Measurements from ENCODE around the gene TMEM184A. TPM values are rescaled to one million over a fixed set of nuclear protein-coding genes. Genes with fewer than 3 reads are reported as not detected.

The TMEM184A gene
- polyA plus RNA-seq, 2 of the 4 experiments (the other 2 are of a cell fraction) = 14.3 to 18.4 TPM

DNA sequence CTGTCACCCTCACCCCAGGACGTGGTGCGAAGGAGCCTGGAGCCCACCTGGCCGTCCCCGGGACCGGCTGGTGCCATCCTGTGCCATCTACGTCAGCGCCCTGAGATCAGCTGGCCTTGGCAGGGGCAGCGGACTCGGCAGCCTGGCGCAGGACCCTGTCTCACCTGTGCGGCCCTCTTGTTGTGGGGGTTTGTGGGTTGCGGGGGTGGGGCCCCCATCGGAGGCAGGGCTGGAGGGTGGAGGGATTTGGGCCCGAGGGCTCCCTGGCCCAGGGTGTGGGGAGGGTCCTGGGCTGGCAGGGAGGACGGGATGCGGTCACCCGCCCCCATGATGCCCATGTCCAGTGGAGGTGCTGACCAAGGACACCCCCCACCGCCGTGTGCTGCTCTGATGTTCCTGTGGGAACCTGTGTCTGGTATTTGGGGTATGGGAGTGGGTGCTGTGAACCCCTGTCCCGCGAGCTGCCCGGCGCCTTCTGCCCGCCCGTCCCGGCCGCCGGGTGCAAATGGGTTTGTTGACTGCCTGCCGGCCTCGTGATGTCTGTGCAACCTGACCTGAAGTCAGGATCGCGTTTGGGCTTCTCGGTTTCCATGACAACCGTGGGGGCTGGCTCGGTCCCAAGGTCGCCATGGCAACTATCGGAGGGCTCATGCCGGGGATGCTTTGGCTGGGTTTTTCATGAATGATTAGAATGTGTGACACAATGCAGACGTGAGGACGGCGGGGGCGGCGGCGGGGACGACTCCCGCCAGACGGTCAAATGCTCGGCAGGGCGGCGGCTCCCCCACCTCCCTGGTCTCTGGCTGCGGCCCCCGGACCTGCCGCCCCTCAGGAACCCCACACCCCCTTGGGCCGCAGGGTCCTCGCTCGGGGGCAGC, 18.2 kb downstream of the TMEM184A start (continued):
- no peak for TF ChIP-seq ZSCAN20 (CRISPR knock-in tag; IDR thresholded peaks at IDR 0.05)
- 0 out of 2 replicates have a peak, but pooled peaks have one; percentile 0 for TF ChIP-seq MAZ (IDR thresholded peaks at IDR 0.05; ENCODE audit: borderline replicate concordance, low read depth, low read length)
- no peak for TF ChIP-seq CHD4 (IDR thresholded peaks at IDR 0.05; ENCODE audit: borderline replicate concordance)
- TF ChIP-seq CEBPB (IDR thresholded peaks at IDR 0.05) = peak in 1 of 2 experiments; percentile 51; a peak in 1 of 4 replicates
- peak; percentile 26 to 33; a peak in 2 of 5 replicates for TF ChIP-seq EP300 (IDR thresholded peaks at IDR 0.05)
- TF ChIP-seq HMGXB4 (CRISPR knock-in tag; IDR thresholded peaks at IDR 0.05; ENCODE audit: borderline replicate concordance) = no peak; the same call in 1 of the 2 replicates
- TF ChIP-seq RAD21 (conservative IDR thresholded peaks at IDR 0.05 in 1 of 2, IDR thresholded peaks at IDR 0.05 in 1 of 2) = no peak
- peak; percentile 36; the same call in 1 of the 2 replicates for TF ChIP-seq POLR2A (IDR thresholded peaks at IDR 0.05; ENCODE audit: low read length)
- no peak; the same call in 2 of the 3 replicates for TF ChIP-seq SMC3 (IDR thresholded peaks at IDR 0.05)
- no peak for TF ChIP-seq HDAC2 (IDR thresholded peaks at IDR 0.05)
- no peak for TF ChIP-seq JUNB (IDR thresholded peaks at IDR 0.05)
- no peak for TF ChIP-seq CHD2 (IDR thresholded peaks at IDR 0.05; ENCODE audit: low read length, partially characterized antibody)
- TF ChIP-seq HES2 (IDR thresholded peaks at IDR 0.05) = no peak
- TF ChIP-seq ZNF302 (CRISPR knock-in tag; IDR thresholded peaks at IDR 0.05) = no peak
- TF ChIP-seq KDM5A (IDR thresholded peaks at IDR 0.05) = no peak
- peak in 1 of 2 experiments; percentile 62; a peak in 3 of 5 replicates for TF ChIP-seq JUN (IDR thresholded peaks at IDR 0.05)
- TF ChIP-seq FOXS1 (CRISPR knock-in tag; IDR thresholded peaks at IDR 0.05) = no peak
- no peak for TF ChIP-seq NR3C1 (IDR thresholded peaks at IDR 0.05)
- TF ChIP-seq ESRRA (IDR thresholded peaks at IDR 0.05; ENCODE audit: borderline replicate concordance, low read length) = 0 out of 2 replicates have a peak, but pooled peaks have one; percentile 0
- no peak; the same call in 1 of the 2 replicates for TF ChIP-seq HOXB5 (CRISPR knock-in tag; IDR thresholded peaks at IDR 0.05)
- peak; percentile 74; the same call in 1 of the 2 replicates for TF ChIP-seq MAX (IDR thresholded peaks at IDR 0.05)
- no peak for TF ChIP-seq PHF8 (IDR thresholded peaks at IDR 0.05; ENCODE audit: borderline replicate concordance, low read depth)
- TF ChIP-seq GATA3 (IDR thresholded peaks at IDR 0.05; ENCODE audit: borderline replicate concordance) = peak; percentile 85
- TF ChIP-seq, protein P1, sequence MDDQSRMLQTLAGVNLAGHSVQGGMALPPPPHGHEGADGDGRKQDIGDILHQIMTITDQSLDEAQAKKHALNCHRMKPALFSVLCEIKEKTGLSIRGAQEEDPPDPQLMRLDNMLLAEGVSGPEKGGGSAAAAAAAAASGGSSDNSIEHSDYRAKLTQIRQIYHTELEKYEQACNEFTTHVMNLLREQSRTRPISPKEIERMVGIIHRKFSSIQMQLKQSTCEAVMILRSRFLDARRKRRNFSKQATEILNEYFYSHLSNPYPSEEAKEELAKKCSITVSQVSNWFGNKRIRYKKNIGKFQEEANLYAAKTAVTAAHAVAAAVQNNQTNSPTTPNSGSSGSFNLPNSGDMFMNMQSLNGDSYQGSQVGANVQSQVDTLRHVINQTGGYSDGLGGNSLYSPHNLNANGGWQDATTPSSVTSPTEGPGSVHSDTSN (IDR thresholded peaks at IDR 0.05) = 0 out of 2 replicates have a peak, but pooled peaks have one; percentile 64
- TF ChIP-seq FOSL2 (IDR thresholded peaks at IDR 0.05) = no peak
- TF ChIP-seq FOSL2 (CRISPR knock-in tag; IDR thresholded peaks at IDR 0.05) = no peak
- TF ChIP-seq HOXB13 (CRISPR knock-in tag; IDR thresholded peaks at IDR 0.05; ENCODE audit: low read depth) = peak; percentile 76
- peak; percentile 6; the same call in 1 of the 3 replicates for TF ChIP-seq BCL3 (IDR thresholded peaks at IDR 0.05)
- TF ChIP-seq NFE2L2 (conservative IDR thresholded peaks at IDR 0.05; ENCODE audit: low read length) = 0 out of 2 replicates have a peak, but pooled peaks have one; percentile 2
- no peak for TF ChIP-seq NPAS2 (CRISPR knock-in tag; IDR thresholded peaks at IDR 0.05; ENCODE audit: borderline replicate concordance)
- no peak for TF ChIP-seq RNF2 (IDR thresholded peaks at IDR 0.05; ENCODE audit: borderline replicate concordance, low read depth)
- TF ChIP-seq MAFK (IDR thresholded peaks at IDR 0.05; ENCODE audit: partially characterized antibody) = no peak
- TF ChIP-seq, protein P2, sequence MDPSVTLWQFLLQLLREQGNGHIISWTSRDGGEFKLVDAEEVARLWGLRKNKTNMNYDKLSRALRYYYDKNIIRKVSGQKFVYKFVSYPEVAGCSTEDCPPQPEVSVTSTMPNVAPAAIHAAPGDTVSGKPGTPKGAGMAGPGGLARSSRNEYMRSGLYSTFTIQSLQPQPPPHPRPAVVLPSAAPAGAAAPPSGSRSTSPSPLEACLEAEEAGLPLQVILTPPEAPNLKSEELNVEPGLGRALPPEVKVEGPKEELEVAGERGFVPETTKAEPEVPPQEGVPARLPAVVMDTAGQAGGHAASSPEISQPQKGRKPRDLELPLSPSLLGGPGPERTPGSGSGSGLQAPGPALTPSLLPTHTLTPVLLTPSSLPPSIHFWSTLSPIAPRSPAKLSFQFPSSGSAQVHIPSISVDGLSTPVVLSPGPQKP (IDR thresholded peaks at IDR 0.05; ENCODE audit: low read depth, low read length) = no peak

Measured in A549 (cell line).